Astrocyte (in vitro differentiated cells and primary cell): Measurements from ENCODE around the gene PYROXD2.

ENCODE experiments used
- EZH2 ChIP-seq: IDR thresholded peaks from 2 replicates; pipeline ENCODE4 v1.6.1; 2012; ENCODE audit warnings: mild to moderate bottlenecking, low read length, inconsistent platforms; ENCODE audit not compliant: insufficient read depth
- TF ChIP-seq, protein P1 (sequence below): IDR thresholded peaks from 2 replicates; pipeline ENCODE4 v1.5.1; 2011; ENCODE audit warnings: low read depth, mild to moderate bottlenecking, inconsistent platforms, low read length, moderate library complexity; ENCODE audit not compliant: insufficient read depth

DNA sequence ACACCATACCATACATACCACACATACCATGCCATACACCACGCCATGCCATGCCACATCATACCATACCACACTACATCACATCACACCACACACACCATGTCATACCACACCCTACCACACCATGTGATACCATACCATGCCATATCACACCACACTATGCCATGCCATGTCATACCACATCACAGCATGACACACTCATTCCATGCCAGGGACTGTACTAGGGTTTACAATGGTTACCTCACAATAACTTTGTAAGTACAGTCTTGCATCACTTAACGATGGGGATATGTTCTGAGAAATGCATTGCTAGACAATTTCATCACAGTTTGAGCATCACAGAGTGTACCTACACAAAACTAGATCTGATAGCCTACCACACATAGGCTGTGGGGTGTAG is 14.5 kb downstream of the PYROXD2 start:
- TF ChIP-seq, protein P1, sequence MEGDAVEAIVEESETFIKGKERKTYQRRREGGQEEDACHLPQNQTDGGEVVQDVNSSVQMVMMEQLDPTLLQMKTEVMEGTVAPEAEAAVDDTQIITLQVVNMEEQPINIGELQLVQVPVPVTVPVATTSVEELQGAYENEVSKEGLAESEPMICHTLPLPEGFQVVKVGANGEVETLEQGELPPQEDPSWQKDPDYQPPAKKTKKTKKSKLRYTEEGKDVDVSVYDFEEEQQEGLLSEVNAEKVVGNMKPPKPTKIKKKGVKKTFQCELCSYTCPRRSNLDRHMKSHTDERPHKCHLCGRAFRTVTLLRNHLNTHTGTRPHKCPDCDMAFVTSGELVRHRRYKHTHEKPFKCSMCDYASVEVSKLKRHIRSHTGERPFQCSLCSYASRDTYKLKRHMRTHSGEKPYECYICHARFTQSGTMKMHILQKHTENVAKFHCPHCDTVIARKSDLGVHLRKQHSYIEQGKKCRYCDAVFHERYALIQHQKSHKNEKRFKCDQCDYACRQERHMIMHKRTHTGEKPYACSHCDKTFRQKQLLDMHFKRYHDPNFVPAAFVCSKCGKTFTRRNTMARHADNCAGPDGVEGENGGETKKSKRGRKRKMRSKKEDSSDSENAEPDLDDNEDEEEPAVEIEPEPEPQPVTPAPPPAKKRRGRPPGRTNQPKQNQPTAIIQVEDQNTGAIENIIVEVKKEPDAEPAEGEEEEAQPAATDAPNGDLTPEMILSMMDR = no peak
- TF ChIP-seq EZH2 = no peak
